OCI-LY7 (cell line): ENCODE data around the gene TBC1D4. TPM values are rescaled to one million over a fixed set of nuclear protein-coding genes. Genes with fewer than 3 reads are reported as not detected.

Source experiments
- BruUV-seq: library from RNA; stranded (reverse); fragments of 400-500 nt; replicated peaks from 2 replicates; lab custom pipeline; 2021; lab: Mats Ljungman, UMichigan
- CTCF ChIA-PET: fragments of 300-600 bp; sonication (Branson Sonifier 250); formaldehyde crosslinking; loops from one replicate; lab custom pipeline; 2022; ENCODE audit warnings: antibody characterized with exemption; ENCODE audit not compliant: unreplicated experiment; lab: Charles Lee
- POLR2A ChIA-PET: fragments of 300-600 bp; sonication (Branson Sonifier 250); formaldehyde crosslinking; loops from one replicate; lab custom pipeline; 2022; ENCODE audit warnings: antibody characterized with exemption; lab: Charles Lee
- DNase-seq: peaks from one replicate; pipeline ENCODE4 v3.0.0-alpha.2; 2015; ENCODE audit warnings: low spot score
- H2AFZ ChIP-seq: fragments of 200-600 bp; sonication (generic), shearing (Covaris generic); 2 replicates; pipeline ENCODE4 v1.6.1; 2014; ENCODE audit warnings: mild to moderate bottlenecking, antibody characterized with exemption, low read length, moderate library complexity
- H3K27ac ChIP-seq: fragments of 200-600 bp; sonication (generic); 2 replicates; pipeline ENCODE4 v1.5.1; 2014; ENCODE audit warnings: mixed run types, low read depth, mild to moderate bottlenecking, moderate library complexity, low read length, inconsistent platforms; ENCODE audit not compliant: poor library complexity, severe bottlenecking
- H3K36me3 ChIP-seq: fragments of 200-600 bp; sonication (generic); 2 replicates; pipeline ENCODE4 v1.6.1; 2014; ENCODE audit warnings: mild to moderate bottlenecking, antibody characterized with exemption, low read length, moderate library complexity, mixed read lengths; ENCODE audit not compliant: insufficient read depth
- H3K4me1 ChIP-seq: fragments of 200-600 bp; sonication (generic); 2 replicates; pipeline ENCODE4 v1.5.1; 2014; ENCODE audit warnings: mild to moderate bottlenecking, low read length; ENCODE audit not compliant: insufficient read depth, poor library complexity, severe bottlenecking
- H3K4me2 ChIP-seq: fragments of 200-600 bp; sonication (generic); 2 replicates; pipeline ENCODE4 v1.6.1; 2014; ENCODE audit warnings: mild to moderate bottlenecking, low read length
- H3K4me3 ChIP-seq: fragments of 200-600 bp; sonication (generic); 2 replicates; pipeline ENCODE4 v1.5.1; 2014; ENCODE audit warnings: mild to moderate bottlenecking, low read depth, low read length; ENCODE audit not compliant: poor library complexity, severe bottlenecking
- H3K79me2 ChIP-seq: fragments of 200-600 bp; sonication (generic); 2 replicates; pipeline ENCODE4 v1.6.1; 2016; ENCODE audit warnings: low read depth, mild to moderate bottlenecking, low read length, moderate library complexity, mixed read lengths; ENCODE audit not compliant: insufficient read depth
- H3K9me2 ChIP-seq: fragments of 200-600 bp; sonication (generic); 2 replicates; pipeline ENCODE4 v1.6.1; 2016; ENCODE audit warnings: mild to moderate bottlenecking, low read length, mixed read lengths; ENCODE audit not compliant: insufficient read depth
- H3K9me3 ChIP-seq: fragments of 200-600 bp; sonication (generic); 2 replicates; pipeline ENCODE4 v1.6.1; 2014; ENCODE audit warnings: mild to moderate bottlenecking, mixed run types, low read length, mixed read lengths
- H4K20me1 ChIP-seq: fragments of 200-600 bp; sonication (generic); 2 replicates; pipeline ENCODE4 v1.6.1; 2014; ENCODE audit warnings: mild to moderate bottlenecking, antibody characterized with exemption, low read length, moderate library complexity, mixed read lengths; ENCODE audit not compliant: insufficient read depth
- CTCF ChIP-seq: fragments of 200-600 bp; sonication (generic); conservative IDR thresholded peaks from 2 replicates; pipeline ENCODE4 v1.5.1; 2014; ENCODE audit warnings: mild to moderate bottlenecking, antibody characterized with exemption, low read length, moderate library complexity, mixed read lengths
- EZH2phosphoT487 ChIP-seq: fragments of 200-600 bp; sonication (generic); IDR thresholded peaks from 2 replicates; pipeline ENCODE4 v1.6.1; 2018; ENCODE audit warnings: low read depth, borderline replicate concordance, mild to moderate bottlenecking, mixed run types, antibody characterized with exemption, low read length, moderate library complexity, mixed read lengths
- intact Hi-C: fragments of 100-400 bp; cut with micrococcal nuclease; formaldehyde crosslinking; loops from one replicate; pipeline ENCODE4 v1.10.0; 2022; ENCODE audit not compliant: unreplicated experiment
- total RNA-seq, 2 experiments: library from RNA; depleted of rRNA in 1 of 2; stranded (reverse); fragments of >200 nt in 1 of 2; shearing (Covaris generic) in 1 of 2; gene quantifications; 2 replicates each; pipeline ENCODE4 v1.2.3, GENCODE V29; 2014 to 2022

Gene TBC1D4
- total RNA-seq, 2 experiments from 2014 or later, result 21.7 to 24.3 TPM

DNA sequence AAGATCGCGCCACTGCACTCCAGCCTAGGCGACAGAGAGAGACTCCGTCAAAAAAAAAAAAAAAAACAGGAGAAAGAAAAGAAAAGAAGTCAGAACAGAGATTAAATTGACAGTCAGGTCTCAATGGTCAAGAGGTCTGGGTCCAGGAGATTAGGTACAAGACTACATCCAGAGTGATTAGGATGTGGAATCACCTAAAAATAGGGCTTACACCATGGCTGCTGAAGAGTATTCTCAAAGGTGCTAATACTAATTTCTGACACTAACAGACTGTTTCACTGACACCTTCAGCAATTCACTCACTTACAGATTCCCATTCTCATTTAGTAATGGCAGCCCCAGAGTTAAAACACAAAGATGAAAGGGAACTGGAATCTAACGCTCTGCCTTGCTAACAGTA, 91.7 kb downstream of the TBC1D4 start:
- Histone ChIP-seq H4K20me1 (no peaks in the 10 kb centered on the region), H3K4me3 (no peak overlapping the region), H3K4me2 (no peak overlapping the region), H3K27ac (no peak overlapping the region), H3K9me2 (no peaks in the 10 kb centered on the region), H3K4me1 (peaks cover 42% of the 10 kb centered on the region), H3K9me3 (no peaks in the 10 kb centered on the region), H2AFZ (no peak overlapping the region), H3K79me2 (peaks cover 4% of the 10 kb centered on the region; the same call in 1 of the 2 replicates), H3K36me3 (no peaks in the 10 kb centered on the region)
- no TSS peak for BruUV-seq
- ChIA-PET CTCF (no interaction called here), POLR2A (interaction anchor here (0.5 to 0.9 kb wide), 5 partner anchors 10 to 294 kb away, joined by 3 to 4 read pairs (median 3); no protein-coding TSS in a partner anchor)
- intact Hi-C loops, result no loop called here
- no peak for DNase-seq
- TF ChIP-seq CTCF, result no peak
- TF ChIP-seq EZH2phosphoT487, result no peak

DNA sequence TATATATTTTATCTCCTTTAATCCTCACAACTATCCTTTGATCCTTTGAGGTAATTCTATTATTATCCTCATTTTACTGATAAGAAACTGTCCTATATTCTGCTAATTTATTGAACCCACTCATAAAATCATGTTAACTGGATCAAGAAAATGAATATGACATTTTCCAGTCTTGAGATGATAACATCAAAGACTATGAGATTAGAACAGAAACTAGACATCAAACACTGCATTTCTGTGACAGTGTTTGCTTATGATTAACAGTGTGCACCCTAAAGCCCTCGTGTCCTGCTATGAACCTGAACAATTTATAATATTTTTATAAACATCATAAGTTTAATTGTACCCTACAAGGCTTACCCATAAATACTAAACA, 96.3 kb downstream of the TBC1D4 start:
- no peak for TF ChIP-seq CTCF
- no peak for TF ChIP-seq EZH2phosphoT487
- Histone ChIP-seq H4K20me1 (no peaks in the 10 kb centered on the region), H3K9me3 (no peaks in the 10 kb centered on the region), H3K4me2 (peak overlapping the region; percentile 54), H3K4me3 (no peak overlapping the region), H2AFZ (no peak overlapping the region), H3K36me3 (no peaks in the 10 kb centered on the region), H3K4me1 (peaks cover 39% of the 10 kb centered on the region), H3K9me2 (no peaks in the 10 kb centered on the region), H3K79me2 (no peaks in the 10 kb centered on the region), H3K27ac (peak overlapping the region; percentile 7)
- CTCF ChIA-PET, result interaction anchor here (0.6 to 1.0 kb wide), 2 partner anchors 13 to 16 kb away, joined by 3 read pairs; no protein-coding TSS in a partner anchor
- intact Hi-C loops, result no loop called here
- POLR2A ChIA-PET, result interaction anchor here (1.0 to 1.3 kb wide), 3 partner anchors 15 to 22 kb away, joined by 3 to 4 read pairs (median 3); no protein-coding TSS in a partner anchor
- no peak for DNase-seq
- no TSS peak for BruUV-seq
